ENCODE measurements around the gene ARCN1.
A peak's percentile ranks its signal among the peaks of the same experiment; 100 is the strongest.

ARCN1 gene

DNA sequence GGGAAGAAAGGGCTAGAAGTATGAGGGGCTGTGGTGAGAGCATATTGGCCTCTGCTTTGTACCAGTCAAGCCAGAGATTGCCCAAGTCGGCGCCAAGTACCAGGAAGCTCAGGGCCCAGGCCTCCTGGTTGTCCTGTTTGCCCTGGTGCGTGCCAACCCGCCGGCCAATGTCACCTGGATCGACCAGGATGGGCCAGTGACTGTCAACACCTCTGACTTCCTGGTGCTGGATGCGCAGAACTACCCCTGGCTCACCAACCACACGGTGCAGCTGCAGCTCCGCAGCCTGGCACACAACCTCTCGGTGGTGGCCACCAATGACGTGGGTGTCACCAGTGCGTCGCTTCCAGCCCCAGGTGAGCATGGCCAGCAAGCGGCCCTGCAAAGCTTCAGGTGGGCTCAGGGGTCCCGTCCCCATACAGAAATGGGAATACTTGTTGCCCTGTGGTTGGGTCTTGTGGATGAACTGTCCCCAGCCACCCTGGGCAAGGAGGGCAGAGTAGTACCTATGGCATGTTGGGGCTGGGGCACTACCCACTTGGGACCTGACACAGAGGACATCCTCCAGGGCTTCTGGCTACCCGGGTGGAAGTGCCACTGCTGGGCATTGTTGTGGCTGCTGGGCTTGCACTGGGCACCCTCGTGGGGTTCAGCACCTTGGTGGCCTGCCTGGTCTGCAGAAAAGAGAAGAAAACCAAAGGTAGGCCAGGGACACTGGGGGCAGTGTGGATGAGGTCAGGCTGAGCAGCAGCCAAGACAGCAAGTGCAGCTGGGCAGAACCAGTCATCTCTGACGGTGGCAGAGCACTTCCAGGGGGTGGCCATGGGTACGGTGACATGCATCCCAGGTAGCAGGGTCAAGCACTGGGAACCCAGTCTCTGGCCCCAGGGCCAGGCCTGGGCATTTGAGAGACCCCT is 39.1 kb upstream of the ARCN1 start:
- Mint-ChIP-seq H3K27me3 (no peaks in the 10 kb centered on the region), H3K9me3 (no peaks in the 10 kb centered on the region), H3K4me3 (peak overlapping the region; percentile 92)

DNA sequence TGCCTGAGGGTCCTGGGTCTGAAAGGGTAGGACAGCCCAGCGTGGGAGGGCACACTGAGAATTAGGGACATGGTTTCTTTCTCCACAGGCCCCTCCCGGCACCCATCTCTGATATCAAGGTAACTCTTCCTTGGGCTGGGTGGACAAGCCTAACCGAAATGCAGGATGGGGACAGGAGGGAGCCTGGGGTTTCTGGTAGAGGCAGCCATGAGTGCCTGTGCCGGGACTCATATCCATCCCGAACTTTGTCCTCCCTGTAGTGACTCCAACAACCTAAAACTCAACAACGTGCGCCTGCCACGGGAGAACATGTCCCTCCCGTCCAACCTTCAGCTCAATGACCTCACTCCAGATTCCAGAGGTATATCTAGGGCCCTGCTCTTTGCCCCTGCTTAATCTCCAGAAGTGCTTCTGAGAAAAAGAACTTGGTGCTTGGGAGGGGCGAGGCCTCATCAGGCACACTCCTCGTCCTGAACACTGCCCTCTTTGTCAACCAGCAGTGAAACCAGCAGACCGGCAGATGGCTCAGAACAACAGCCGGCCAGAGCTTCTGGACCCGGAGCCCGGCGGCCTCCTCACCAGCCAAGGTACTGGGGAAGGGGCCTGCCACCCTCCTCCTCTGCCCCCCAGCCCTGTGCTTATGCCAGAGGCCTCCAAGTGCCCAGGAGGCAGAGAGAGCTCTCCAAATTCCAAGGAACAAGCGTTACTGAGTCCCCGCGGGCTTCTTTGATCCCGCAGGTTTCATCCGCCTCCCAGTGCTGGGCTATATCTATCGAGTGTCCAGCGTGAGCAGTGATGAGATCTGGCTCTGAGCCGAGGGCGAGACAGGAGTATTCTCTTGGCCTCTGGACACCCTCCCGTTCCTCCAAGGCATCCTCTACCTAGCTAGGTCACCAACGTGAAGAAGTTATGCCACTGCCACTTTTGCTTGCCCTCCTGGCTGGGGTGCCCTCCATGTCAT is 38.2 kb upstream of the ARCN1 start:
- peaks cover 20% of the 10 kb centered on the region for H3K4me1 Mint-ChIP-seq
- CTCF ChIA-PET: no interaction called here
- peaks cover 4% of the 10 kb centered on the region for H3K36me3 Mint-ChIP-seq
- H3K27me3 Mint-ChIP-seq: no peaks in the 10 kb centered on the region
- no peak overlapping the region for H3K4me3 Mint-ChIP-seq
- H3K27ac Mint-ChIP-seq: peak overlapping the region; percentile 62
- DNase-seq: no peak
- no peaks in the 10 kb centered on the region for H3K9me3 Mint-ChIP-seq

More for the DNA sequence above, 39.1 kb upstream of the ARCN1 start:
- CTCF ChIA-PET: no interaction called here
- DNase-seq: no peak
- peaks cover 3% of the 10 kb centered on the region for H3K36me3 Mint-ChIP-seq
- H3K27ac Mint-ChIP-seq: no peak overlapping the region
- peaks cover 23% of the 10 kb centered on the region for H3K4me1 Mint-ChIP-seq

DNA sequence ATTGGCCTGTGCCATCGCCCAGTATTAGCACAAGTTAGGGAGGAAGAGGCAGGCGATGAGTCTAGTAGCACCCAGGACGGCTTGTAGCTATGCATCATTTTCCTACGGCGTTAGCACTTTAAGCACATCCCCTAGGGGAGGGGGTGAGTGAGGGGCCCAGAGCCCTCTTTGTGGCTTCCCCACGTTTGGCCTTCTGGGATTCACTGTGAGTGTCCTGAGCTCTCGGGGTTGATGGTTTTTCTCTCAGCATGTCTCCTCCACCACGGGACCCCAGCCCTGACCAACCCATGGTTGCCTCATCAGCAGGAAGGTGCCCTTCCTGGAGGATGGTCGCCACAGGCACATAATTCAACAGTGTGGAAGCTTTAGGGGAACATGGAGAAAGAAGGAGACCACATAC is 36.9 kb upstream of the ARCN1 start:
- CTCF ChIA-PET: no interaction called here
- no peak for DNase-seq
- no peak overlapping the region for H3K4me3 Mint-ChIP-seq
- no peak overlapping the region for H3K27ac Mint-ChIP-seq
- peaks cover 2% of the 10 kb centered on the region for H3K36me3 Mint-ChIP-seq
- no peaks in the 10 kb centered on the region for H3K9me3 Mint-ChIP-seq
- H3K27me3 Mint-ChIP-seq: no peaks in the 10 kb centered on the region
- peaks cover 8% of the 10 kb centered on the region for H3K4me1 Mint-ChIP-seq

DNA sequence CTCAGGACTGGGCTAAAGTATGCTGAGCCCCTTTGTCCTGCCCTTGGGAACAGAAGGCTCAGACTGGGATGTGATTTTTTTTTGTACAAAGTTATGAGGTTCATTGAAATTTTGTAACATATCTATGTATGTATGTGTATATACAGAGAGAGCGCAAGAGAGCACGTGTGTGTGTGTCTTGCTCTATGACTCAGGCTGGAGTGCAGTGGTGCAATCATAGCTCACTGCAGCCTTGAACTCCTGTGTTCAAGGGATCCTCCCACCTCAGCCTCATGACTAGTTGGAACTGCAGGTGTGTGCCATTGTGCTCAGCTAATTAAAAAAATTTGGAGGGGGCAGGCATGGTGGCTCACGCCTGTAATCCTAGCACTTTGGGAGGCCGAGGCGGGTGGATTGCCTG is 35.5 kb upstream of the ARCN1 start:
- no peak overlapping the region for H3K27ac Mint-ChIP-seq
- no peak for DNase-seq
- CTCF ChIA-PET: interaction anchor here (0.6 kb wide), 1 partner anchor 138 kb away, joined by 3 read pairs; no protein-coding TSS in a partner anchor
- H3K36me3 Mint-ChIP-seq: peaks cover 2% of the 10 kb centered on the region
- no peaks in the 10 kb centered on the region for H3K27me3 Mint-ChIP-seq
- no peak overlapping the region for H3K4me3 Mint-ChIP-seq
- H3K4me1 Mint-ChIP-seq: peaks cover 2% of the 10 kb centered on the region
- no peaks in the 10 kb centered on the region for H3K9me3 Mint-ChIP-seq

DNA sequence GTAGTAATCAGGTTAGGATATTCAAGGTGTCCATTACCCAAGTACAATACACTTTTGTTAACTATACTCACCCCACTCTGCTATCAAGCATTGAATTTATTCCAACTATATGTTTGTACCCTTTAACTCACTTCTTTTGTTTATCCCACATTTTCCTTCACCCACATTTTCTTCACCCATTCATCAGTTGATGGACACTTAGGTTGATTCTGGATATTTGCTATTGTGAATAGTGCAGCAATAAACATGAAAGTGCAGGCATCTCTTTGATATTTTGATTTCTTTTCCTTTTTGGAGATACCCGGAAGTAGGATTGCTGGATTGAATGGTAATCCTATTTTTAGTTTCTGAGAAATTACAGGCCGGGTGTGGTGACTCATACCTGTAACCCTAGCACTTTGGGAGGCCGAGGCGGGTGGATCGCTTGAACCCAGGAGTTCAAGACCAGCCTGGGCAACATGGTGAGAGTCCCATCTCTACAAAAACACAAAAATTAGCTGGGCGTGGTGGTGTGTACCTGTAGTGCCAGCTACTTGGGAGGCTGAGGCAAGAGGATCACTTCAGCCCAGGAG is 34.7 kb upstream of the ARCN1 start:
- no peak for DNase-seq
- peaks cover 2% of the 10 kb centered on the region for H3K36me3 Mint-ChIP-seq
- H3K4me1 Mint-ChIP-seq: no peaks in the 10 kb centered on the region
- H3K27ac Mint-ChIP-seq: no peak overlapping the region
- H3K9me3 Mint-ChIP-seq: no peaks in the 10 kb centered on the region
- no peak overlapping the region for H3K4me3 Mint-ChIP-seq
- no peaks in the 10 kb centered on the region for H3K27me3 Mint-ChIP-seq
- CTCF ChIA-PET: no interaction called here

DNA sequence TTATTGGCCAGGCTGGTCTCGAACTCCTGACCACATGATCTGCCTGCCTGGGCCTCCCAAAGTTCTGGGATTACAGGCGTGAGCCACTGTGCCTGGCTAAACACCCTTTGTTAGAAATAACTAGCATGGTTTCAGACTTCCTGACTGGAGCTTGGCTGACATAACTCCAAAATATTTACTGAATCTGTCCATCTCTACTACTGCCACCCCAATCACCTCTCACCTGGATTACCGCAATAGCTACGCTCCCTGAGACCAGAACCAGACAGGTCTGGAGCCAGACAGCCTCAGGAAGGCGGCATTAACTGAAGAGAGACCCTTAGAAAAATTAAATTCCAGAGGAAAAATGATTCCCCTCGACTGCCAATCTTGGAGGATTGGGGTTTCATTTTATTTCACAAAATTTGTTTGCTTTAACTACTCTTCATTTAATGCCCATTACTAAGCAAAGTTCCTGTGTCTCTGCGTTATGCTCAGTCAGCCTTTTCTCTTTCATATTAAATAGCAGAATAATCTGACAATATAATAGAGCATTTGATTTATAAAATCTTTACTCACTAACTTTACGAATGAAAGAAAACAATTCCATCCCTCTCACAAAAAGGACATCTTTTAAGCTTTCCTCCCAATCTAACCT is 28.1 kb upstream of the ARCN1 start:
- Mint-ChIP-seq H3K9me3 (no peaks in the 10 kb centered on the region), H3K27ac (no peak overlapping the region), H3K4me1 (no peaks in the 10 kb centered on the region), H3K27me3 (no peaks in the 10 kb centered on the region), H3K4me3 (no peak overlapping the region), H3K36me3 (no peaks in the 10 kb centered on the region)
- CTCF ChIA-PET: no interaction called here
- DNase-seq: no peak

DNA sequence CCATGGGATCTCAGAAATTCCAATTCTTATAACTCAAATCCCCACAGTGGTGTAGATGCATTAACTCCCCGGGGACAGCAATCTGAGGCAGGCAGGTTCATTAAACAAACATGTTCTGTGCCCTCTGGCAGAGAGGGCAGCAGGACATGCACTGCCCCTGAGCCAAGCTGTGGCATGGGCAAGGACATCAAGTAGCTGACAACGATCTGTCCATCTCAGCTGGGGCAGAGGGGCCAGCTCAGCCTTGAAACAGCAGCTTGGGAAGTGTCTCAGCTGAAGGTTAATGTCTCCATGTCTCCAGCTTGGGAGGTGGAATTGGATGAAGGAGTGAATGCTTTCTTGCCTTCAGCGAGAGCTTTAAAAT is 27.6 kb upstream of the ARCN1 start:
- CTCF ChIA-PET: no interaction called here
- H3K27me3 Mint-ChIP-seq: no peaks in the 10 kb centered on the region
- H3K36me3 Mint-ChIP-seq: no peaks in the 10 kb centered on the region
- H3K4me1 Mint-ChIP-seq: no peaks in the 10 kb centered on the region
- no peak overlapping the region for H3K27ac Mint-ChIP-seq
- H3K9me3 Mint-ChIP-seq: no peaks in the 10 kb centered on the region
- no peak overlapping the region for H3K4me3 Mint-ChIP-seq
- no peak for DNase-seq

DNA sequence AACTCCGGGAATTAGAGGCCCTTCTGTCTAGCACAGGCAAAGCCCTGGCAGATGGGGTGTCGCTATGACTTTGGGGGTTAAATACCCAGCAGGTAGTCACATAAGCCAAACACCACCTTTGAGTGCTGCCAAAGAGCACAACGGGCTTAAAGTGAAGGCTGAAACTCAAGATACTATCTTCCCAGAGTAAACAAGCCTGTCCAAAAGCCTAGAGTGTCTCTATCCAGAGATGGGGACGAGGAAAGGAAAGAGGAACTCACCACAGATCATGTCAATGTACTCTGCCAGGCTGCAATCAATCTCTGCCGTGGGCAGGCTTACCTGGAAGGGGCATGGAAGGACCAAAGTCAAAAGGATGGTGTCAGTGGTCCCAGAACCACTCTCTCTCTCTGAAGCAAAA is 26.7 kb upstream of the ARCN1 start:
- Mint-ChIP-seq H3K4me1 (no peaks in the 10 kb centered on the region), H3K36me3 (no peaks in the 10 kb centered on the region), H3K27me3 (no peaks in the 10 kb centered on the region), H3K9me3 (no peaks in the 10 kb centered on the region), H3K4me3 (no peak overlapping the region), H3K27ac (no peak overlapping the region)
- CTCF ChIA-PET: no interaction called here
- no peak for DNase-seq

DNA sequence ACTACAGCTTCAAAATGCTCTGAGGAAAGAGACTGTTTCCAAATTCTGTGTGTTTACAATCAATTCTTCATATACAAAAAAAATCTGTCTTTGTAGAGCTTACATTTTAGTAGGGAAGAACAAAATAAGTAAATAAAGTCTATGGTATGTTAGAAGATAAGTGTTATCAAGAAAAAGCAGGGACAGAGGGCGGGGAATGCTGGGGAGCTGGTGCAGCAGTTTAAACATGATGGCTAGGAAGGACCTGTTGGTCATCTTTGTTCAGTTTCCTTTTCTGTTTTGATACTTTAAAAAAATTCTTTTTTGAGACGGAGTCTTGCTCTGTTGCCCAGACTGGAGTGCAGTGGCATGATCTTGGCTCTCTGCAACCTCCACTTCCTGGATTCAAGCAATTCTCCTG is 25.1 kb upstream of the ARCN1 start:
- Mint-ChIP-seq H3K4me3 (no peak overlapping the region), H3K27ac (no peak overlapping the region), H3K36me3 (peaks cover 3% of the 10 kb centered on the region), H3K4me1 (no peaks in the 10 kb centered on the region), H3K27me3 (no peaks in the 10 kb centered on the region), H3K9me3 (no peaks in the 10 kb centered on the region)
- CTCF ChIA-PET: no interaction called here
- no peak for DNase-seq

DNA sequence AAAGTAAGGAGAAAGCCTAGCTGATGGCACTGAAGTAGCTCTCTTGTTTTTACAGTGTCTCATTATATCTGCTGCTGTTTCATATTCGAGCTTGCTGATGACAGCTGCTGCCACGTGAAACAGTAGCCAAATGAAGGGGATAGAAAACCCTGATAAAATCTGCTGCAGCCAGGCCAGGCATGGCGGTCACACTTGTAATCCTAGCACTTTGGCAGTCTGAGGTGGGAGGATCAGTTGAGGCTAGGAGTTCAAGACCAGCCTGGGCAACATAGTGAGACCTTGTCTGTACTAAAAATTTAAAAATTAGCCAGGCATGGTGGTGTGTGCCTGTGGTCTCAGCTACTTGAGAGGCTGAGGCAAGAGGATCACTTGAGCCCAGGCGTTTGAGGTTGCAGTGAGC is 19.9 kb upstream of the ARCN1 start:
- Mint-ChIP-seq H3K4me3 (no peak overlapping the region), H3K27ac (no peak overlapping the region), H3K27me3 (no peaks in the 10 kb centered on the region), H3K9me3 (no peaks in the 10 kb centered on the region), H3K4me1 (no peaks in the 10 kb centered on the region), H3K36me3 (peaks cover 12% of the 10 kb centered on the region)
- CTCF ChIA-PET: interaction anchor here (0.9 kb wide), 2 partner anchors 10 to 43 kb away, joined by 3 read pairs; no protein-coding TSS in a partner anchor
- no peak for DNase-seq

DNA sequence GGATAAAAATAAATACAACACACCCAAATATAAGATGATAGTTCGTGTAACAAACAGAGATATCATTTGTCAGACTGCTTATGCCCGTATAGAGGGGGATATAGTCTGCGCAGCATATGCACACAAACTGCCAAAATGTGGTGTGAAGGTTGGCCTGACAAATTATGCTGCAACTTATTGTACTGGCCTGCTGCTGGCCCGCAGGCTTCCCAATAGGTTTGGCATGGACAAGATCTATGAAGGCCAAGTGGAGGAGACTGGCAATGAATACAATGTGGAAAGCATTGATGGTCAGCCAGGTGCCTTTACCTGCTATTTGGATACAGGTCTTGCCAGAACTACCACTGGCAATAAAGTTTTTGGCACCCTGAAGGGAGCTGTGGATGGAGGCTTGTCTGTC is 11.4 kb upstream of the ARCN1 start:
- Mint-ChIP-seq H3K4me1 (peaks cover 12% of the 10 kb centered on the region), H3K9me3 (no peaks in the 10 kb centered on the region), H3K27ac (no peak overlapping the region), H3K27me3 (no peaks in the 10 kb centered on the region), H3K36me3 (peaks cover 7% of the 10 kb centered on the region), H3K4me3 (no peak overlapping the region)
- CTCF ChIA-PET: no interaction called here
- DNase-seq: no peak

DNA sequence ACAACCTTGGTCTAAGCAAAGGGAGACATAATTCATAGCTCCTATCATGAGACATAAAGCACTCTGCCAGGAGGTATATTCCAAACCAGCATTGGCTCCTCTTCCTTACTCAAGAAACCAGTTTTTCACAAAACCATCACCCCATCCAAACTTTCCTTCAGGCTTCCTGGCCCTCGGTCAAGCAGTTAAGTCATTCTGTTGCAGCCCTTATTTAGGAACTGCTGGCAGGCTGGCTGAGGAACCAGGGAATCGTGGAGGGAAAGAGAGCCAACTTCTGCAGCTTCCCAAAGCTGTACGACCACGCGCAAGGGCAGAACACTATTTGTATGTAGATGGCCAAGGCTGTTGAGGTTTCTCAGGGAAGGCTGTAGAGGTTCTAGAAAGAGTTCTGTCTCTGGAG is 7.2 kb upstream of the ARCN1 start:
- no peak overlapping the region for H3K27ac Mint-ChIP-seq
- H3K36me3 Mint-ChIP-seq: no peaks in the 10 kb centered on the region
- H3K4me3 Mint-ChIP-seq: peak overlapping the region; percentile 66
- no peaks in the 10 kb centered on the region for H3K27me3 Mint-ChIP-seq
- H3K4me1 Mint-ChIP-seq: peaks cover 17% of the 10 kb centered on the region
- H3K9me3 Mint-ChIP-seq: no peaks in the 10 kb centered on the region
- CTCF ChIA-PET: interaction anchor here (0.6 kb wide), 1 partner anchor 219 kb away, joined by 3 read pairs; no protein-coding TSS in a partner anchor
- DNase-seq: no peak

DNA sequence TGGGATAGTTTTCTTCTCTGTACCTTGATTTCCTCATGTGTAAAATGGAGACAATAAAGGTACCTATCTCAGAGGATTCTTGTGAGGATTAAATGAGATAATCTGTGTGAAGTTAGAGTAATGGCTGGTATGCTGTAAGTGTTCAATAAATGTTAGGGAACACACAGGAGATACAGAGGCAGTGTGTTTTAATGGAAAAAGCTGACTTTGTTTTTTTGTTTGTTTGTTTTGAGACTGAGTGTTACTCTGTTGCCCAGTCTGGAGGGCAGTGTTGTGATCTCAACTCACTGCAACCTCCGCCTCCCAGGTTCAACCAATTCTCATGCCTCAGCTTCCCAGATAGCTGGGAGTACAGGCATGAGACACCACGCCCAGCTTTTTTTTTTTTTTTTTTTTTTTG is 2.5 kb upstream of the ARCN1 start:
- Mint-ChIP-seq H3K27me3 (no peaks in the 10 kb centered on the region), H3K36me3 (peaks cover 6% of the 10 kb centered on the region), H3K27ac (no peak overlapping the region), H3K9me3 (no peaks in the 10 kb centered on the region), H3K4me3 (no peak overlapping the region), H3K4me1 (peaks cover 42% of the 10 kb centered on the region)
- no peak for DNase-seq
- CTCF ChIA-PET: no interaction called here

DNA sequence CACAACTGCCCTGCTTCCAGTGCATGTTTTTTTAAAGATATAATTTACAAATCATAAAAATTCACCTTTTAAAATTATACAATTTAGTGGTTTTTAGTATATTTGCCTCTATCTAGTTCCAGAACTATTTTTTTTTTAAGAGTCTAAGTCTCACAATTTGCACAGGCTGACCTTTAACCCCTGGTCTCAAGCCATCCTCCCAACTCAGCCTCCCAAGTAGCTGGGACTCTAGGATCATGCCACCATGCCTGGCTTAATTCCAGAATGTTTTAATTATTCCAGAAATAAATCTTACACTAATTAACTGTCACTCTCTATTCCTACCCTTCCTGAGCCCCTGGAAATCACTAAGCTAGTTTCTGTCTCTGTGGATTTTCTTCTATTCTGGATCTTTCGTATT is 1.4 kb upstream of the ARCN1 start:
- Mint-ChIP-seq H3K36me3 (peaks cover 13% of the 10 kb centered on the region), H3K4me3 (no peak overlapping the region), H3K27me3 (no peaks in the 10 kb centered on the region), H3K27ac (no peak overlapping the region), H3K9me3 (no peaks in the 10 kb centered on the region), H3K4me1 (peaks cover 45% of the 10 kb centered on the region)
- no peak for DNase-seq
- CTCF ChIA-PET: interaction anchor here (0.6 kb wide), 1 partner anchor 44 kb away, joined by 3 read pairs; the partner anchor contains the start of gene TTC36
